Ascending aorta (tissue), 2 donors: ENCODE data around the gene SNRNP25. TPM values are rescaled to one million over a fixed set of nuclear protein-coding genes. Genes with fewer than 3 reads are reported as not detected.

Experiments used
- DNase-seq, 2 donors: peaks; one replicate each; pipeline ENCODE4 v3.0.0-alpha.2; 2019; ENCODE audit warnings: low spot score in 2 of 2
- H3K27ac ChIP-seq, 2 donors: fragments of 200-600 bp; sonication (generic); one replicate each; pipeline ENCODE4 v1.5.1; 2016 to 2017; ENCODE audit warnings: mild to moderate bottlenecking in 1 of 2
- H3K27me3 ChIP-seq: fragments of 200-600 bp; sonication (generic); one replicate; pipeline ENCODE4 v1.5.1; 2017
- H3K36me3 ChIP-seq, 2 donors: fragments of 200-600 bp; sonication (generic); one replicate each; pipeline ENCODE4 v1.5.1; 2016
- H3K4me1 ChIP-seq, 2 donors: fragments of 200-600 bp; sonication (generic); one replicate each; pipeline ENCODE4 v1.5.1; 2016 to 2017; ENCODE audit warnings: mild to moderate bottlenecking in 1 of 2
- H3K4me3 ChIP-seq, 2 donors: fragments of 200-600 bp; sonication (generic); one replicate each; pipeline ENCODE4 v1.5.1; 2016 to 2017; ENCODE audit warnings: mild to moderate bottlenecking in 1 of 2
- H3K9me3 ChIP-seq, 2 donors: fragments of 200-600 bp; sonication (generic); one replicate each; pipeline ENCODE4 v1.5.1; 2016
- intact Hi-C: fragments of 100-400 bp; cut with DNase I; formaldehyde crosslinking; loops from one replicate; pipeline ENCODE4 v1.15.1; 2023
- total RNA-seq: library from RNA; depleted of rRNA; stranded (reverse); fragments of >200 nt; gene quantifications from one replicate; pipeline ENCODE4 v1.1.0, GENCODE V29; 2016
- TF ChIP-seq, protein P1 (sequence below), 3 experiments: fragments of 200-600 bp in 2 of 3; fragments of 450-650 bp in 1 of 3; sonication (generic) in 2 of 3; IDR thresholded peaks; one replicate each; pipeline ENCODE4 v1.5.1; 2016 to 2019; ENCODE audit warnings: antibody characterized with exemption in 3 of 3, mild to moderate bottlenecking in 1 of 3, moderate library complexity in 1 of 3

SNRNP25 gene
- total RNA-seq, 1 donor from 2014 or later, result not detected

DNA sequence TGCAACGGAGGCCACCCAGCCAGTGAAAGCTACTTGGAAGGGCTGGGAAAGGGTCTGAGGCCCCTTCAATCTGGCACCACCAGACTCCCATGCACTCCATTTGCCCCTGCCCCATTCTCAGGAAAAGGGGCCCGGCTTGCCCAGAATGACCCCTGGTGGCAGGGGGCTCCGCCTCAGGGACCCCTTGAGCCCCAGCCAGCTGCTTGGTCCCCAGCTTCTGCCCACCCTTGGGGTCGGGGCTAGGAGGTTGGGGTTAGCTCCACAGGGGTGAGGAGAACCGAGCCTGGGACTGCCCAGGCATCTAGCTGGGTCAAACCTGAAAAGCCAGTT is 17.5 kb downstream of the SNRNP25 start:
- TF ChIP-seq, protein P1, sequence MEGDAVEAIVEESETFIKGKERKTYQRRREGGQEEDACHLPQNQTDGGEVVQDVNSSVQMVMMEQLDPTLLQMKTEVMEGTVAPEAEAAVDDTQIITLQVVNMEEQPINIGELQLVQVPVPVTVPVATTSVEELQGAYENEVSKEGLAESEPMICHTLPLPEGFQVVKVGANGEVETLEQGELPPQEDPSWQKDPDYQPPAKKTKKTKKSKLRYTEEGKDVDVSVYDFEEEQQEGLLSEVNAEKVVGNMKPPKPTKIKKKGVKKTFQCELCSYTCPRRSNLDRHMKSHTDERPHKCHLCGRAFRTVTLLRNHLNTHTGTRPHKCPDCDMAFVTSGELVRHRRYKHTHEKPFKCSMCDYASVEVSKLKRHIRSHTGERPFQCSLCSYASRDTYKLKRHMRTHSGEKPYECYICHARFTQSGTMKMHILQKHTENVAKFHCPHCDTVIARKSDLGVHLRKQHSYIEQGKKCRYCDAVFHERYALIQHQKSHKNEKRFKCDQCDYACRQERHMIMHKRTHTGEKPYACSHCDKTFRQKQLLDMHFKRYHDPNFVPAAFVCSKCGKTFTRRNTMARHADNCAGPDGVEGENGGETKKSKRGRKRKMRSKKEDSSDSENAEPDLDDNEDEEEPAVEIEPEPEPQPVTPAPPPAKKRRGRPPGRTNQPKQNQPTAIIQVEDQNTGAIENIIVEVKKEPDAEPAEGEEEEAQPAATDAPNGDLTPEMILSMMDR (IDR thresholded peaks at IDR 0.05), result peak in 1 of 3 experiments; percentile 5
- DNase-seq, result no peak
- Histone ChIP-seq H3K27ac (peak overlapping the region; percentile 92 to 97), H3K36me3 (no peaks in the 10 kb centered on the region), H3K27me3 (no peaks in the 10 kb centered on the region), H3K9me3 (no peaks in the 10 kb centered on the region), H3K4me1 (peaks cover 14 to 70% of the 10 kb centered on the region in 2 donors), H3K4me3 (peak overlapping the region; percentile 71 to 89)
- intact Hi-C loops, result no loop called here

GRCh38 chr16:71540-72401 is 18.1 kb downstream of the SNRNP25 start:
- intact Hi-C loops, result loop anchor here (1.0 kb wide), 1 partner anchor 13 kb away; no protein-coding TSS in a partner anchor
- Histone ChIP-seq H3K27me3 (no peaks in the 10 kb centered on the region), H3K4me1 (peaks cover 13 to 70% of the 10 kb centered on the region in 2 donors), H3K27ac (peak overlapping the region; percentile 92 to 97), H3K4me3 (peak overlapping the region; percentile 71 to 89), H3K36me3 (no peaks in the 10 kb centered on the region), H3K9me3 (no peaks in the 10 kb centered on the region)
- TF ChIP-seq, protein P1 (IDR thresholded peaks at IDR 0.05), result peak in 2 of 3 experiments; percentile 15 to 16
- peak in 1 of 2 donors; percentile 86 for DNase-seq

GRCh38 chr16:72561-73548 is 19.2 kb downstream of the SNRNP25 start, which contains the start of gene RHBDF1:
RHBDF1 (minus strand) TSS chr16:72631; CDS start chr16:65015, 7,616 bp downstream.
- intact Hi-C loops, result loop anchor here (1.0 kb wide), 1 partner anchor 11 kb away; no protein-coding TSS in a partner anchor
- peak within 1 kb of the TSS; percentile 97 to 100 for H3K27ac ChIP-seq
- peak in 1 of 2 donors; percentile 77 for DNase-seq
- peak within 1 kb of the TSS; percentile 71 to 89 for H3K4me3 ChIP-seq
- H3K4me1 ChIP-seq, result peaks cover 24 to 69% of the 10 kb centered on the region in 2 donors
- H3K27me3 ChIP-seq, result no peaks in the 10 kb centered on the region
- TF ChIP-seq, protein P1 (IDR thresholded peaks at IDR 0.05), result no peak
- no peaks in the 10 kb centered on the region for H3K36me3 ChIP-seq
- H3K9me3 ChIP-seq, result no peaks in the 10 kb centered on the region

GRCh38 chr16:74051-74746 is 20.6 kb downstream of the SNRNP25 start:
- H3K27me3 ChIP-seq, result no peaks in the 10 kb centered on the region
- H3K27ac ChIP-seq, result peak overlapping the region; percentile 97 to 100
- H3K4me1 ChIP-seq, result peaks cover 31 to 62% of the 10 kb centered on the region in 2 donors
- intact Hi-C loops, result no loop called here
- H3K36me3 ChIP-seq, result no peaks in the 10 kb centered on the region
- no peak for DNase-seq
- H3K4me3 ChIP-seq, result no peak overlapping the region
- no peaks in the 10 kb centered on the region for H3K9me3 ChIP-seq
- TF ChIP-seq, protein P1 (IDR thresholded peaks at IDR 0.05), result no peak
